ENCODE data around the gene GRIN2C.

The GRIN2C gene

DNA sequence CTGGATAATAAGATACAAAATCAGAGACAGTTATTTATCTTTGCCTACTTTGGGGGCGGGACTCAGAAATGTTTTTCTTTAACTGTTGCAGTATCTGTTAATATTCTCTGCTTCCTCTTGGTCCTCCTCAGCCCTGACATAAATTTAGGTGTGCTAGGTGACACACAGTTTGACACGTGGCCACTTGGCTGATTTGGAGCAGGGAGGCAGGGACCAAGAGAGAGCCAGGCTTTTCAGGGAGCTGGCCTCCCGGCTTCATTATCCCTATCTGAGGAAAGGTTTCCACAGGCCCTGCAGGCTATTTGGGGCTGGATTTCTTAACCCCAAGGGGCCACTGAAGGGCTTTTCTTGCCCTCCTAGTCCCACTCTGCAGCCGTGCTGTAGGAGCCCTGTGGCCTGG is 63.5 kb downstream of the GRIN2C start:
- DNase-seq, result no peak

DNA sequence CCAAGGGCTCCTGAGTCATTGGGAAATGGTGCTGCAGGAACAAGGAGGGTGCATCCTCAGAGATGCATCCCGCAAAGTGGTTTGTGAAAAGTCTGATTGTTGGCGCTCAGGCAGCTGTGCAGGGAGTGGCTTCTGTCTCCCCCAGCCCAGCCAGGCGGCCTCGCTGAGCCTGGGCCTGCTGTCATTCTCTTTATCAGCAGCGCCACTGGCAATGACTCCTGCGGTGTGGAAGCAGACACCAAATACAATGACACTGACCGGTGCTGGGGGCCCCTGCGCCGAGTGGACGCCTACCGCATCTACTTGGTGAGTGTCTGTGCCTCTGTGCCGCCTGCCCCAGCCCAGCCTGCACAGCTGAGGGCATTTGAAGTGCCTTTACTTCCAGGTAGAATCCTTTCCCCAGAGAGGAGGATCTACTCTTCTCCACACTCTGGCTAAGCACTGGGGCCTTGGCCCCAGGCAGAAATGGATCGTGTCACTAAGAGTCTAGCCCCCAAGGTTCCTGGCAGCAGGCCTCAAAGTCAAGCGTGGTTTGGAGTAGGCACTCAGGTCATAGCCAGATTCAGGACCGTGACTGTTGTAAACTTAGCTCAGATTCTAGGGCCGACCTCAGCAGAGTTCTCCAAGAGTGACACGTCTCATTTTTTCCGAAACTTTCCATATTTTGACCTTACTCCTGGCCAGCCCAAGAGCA is 64.2 kb downstream of the GRIN2C start:
- peak; percentile 24 for DNase-seq

DNA sequence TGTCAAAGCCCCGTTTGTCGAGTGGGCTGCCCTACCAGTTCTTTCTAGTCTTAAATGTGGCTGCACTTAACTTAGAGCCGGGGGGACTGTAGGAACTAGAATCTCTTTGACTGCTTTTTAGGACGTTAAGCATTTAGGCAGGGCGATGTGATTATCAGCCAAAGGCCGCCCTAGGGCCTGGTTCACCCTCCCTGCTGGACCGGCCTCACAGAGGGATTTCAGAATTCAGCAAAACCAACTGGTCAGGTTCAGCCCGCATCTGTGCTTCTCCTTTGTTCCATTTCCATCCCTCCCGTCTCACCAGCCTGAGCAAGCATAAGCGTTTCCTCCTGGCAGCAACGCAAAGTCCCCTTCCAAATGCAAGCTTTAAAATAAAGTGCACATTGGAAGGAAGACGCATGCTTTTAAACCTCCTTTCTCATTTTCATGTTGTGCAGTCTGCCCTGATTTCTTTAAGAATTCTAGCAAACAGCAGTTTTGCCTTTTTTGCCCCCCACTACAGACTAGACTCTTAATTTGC is 67.0 kb downstream of the GRIN2C start:
- DNase-seq, result no peak

Data from DMS79 treated with DMSO at 0.1 percent for 48 hours (cell line).